EH (cell line): ENCODE data around the gene CCDC195.
"Not testable (repeated sequence)": the region's sequence is repeated elsewhere in the genome, so short reads cannot be mapped to it uniquely, and the experiment has no call there.

ENCODE experiments used
- DNase-seq: peaks from one replicate; pipeline ENCODE4 v3.0.0-alpha.2; 2015; ENCODE audit warnings: low read depth

The CCDC195 gene

GRCh38 chr2:224690868-224691267 is 25.3 kb downstream of the CCDC195 start:
- DNase-seq, result no peak

- DNase-seq, result no peak
These were observed 26.6 kb downstream of the CCDC195 start for GRCh38 chr2:224689539-224689938.

GRCh38 chr2:224688997-224689396 is 27.2 kb downstream of the CCDC195 start:
- no peak for DNase-seq

DNA sequence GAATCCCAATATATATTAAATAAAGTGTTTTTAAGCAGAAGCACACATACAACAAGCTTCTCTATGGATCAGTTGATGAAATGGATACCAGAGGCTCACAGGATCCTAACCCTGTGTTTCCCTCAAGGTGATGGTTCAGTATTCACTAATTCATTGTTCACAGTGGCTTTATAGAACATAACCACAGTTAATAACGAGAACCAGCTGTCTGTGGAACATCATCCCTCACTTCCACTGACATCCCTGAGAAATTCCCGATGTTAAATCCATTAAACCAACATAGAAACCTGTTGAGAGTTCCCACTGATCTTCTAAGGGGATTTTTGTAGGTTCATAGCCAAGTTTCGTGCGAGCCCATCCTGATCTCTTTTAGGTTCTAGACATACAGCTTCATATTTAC is 29.0 kb downstream of the CCDC195 start:
- no peak for DNase-seq

DNA sequence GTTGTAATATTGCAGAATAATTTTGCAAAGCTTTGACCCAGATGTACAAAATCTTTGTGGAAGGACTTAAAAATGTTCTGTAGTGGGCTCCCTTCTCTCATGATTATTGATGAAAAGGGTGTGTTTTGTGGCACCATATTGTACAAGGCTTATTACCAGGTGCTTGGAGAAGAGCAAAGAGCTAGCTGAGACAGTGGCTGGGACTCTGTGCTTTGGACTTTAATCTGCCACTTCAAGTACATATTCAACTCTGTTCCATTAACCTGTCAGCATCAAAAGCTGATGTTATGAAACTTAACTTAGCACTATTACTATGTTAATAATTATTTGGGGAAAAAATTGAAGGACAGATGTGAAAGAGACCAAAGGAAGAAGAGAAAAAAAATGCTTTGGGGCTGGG is 31.0 kb downstream of the CCDC195 start:
- DNase-seq, result no peak

DNA sequence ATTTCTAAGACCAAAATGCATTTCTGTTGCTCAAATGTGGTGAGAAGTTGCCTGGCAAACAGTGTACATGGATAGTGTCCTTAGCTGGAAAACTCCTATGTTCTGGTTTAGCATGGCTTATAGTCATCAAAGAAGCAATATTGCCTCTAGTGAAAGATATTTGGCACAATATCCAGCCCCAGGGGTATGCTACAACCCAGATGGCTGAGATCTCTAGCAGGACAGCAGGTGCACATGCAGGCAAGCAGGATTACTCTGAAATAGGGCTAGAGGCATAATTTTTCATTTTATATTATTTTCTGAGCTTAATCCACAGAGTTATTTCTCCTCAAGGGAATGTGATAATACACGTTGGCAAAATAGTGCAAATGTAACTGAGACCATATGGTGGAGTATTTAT is 34.0 kb downstream of the CCDC195 start:
- no peak for DNase-seq

DNA sequence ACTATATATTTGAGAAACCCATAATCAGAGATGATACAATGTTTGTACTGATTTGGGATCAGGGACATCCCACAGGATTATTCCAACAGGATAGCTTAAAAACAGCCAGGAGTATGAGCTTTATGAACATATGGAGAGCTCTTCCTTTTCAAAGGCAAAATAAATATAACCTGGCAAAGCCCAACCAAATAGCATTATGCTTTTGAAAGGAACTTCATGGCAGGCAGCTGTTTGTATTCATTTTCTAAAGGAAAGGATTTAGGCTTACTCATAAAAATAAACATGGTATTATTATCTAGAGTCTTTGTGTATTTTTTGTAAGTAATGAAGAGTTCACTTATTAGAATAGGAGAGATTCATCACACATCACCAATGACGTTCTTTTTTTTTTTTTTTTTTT is 44.4 kb downstream of the CCDC195 start:
- no peak for DNase-seq

DNA sequence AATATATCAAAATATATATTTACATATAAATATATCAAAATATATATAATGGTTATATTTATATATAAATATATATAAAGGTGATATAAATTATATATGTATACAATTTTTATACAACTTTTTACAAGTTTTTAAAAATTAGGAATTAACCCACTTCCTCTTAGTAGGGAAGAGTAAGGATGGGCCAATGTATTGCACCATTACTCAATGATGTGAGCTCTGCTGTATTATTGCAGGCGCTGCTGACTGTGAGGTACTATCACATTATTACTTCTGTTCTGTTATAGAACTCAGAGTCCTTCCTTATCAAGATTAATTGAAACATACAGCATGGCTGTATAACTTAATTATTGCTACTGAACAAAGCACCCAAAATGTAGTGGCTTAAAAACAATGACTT is 46.0 kb downstream of the CCDC195 start:
- no peak for DNase-seq

GRCh38 chr2:224669449-224669848 is 46.7 kb downstream of the CCDC195 start:
- no peak for DNase-seq

DNA sequence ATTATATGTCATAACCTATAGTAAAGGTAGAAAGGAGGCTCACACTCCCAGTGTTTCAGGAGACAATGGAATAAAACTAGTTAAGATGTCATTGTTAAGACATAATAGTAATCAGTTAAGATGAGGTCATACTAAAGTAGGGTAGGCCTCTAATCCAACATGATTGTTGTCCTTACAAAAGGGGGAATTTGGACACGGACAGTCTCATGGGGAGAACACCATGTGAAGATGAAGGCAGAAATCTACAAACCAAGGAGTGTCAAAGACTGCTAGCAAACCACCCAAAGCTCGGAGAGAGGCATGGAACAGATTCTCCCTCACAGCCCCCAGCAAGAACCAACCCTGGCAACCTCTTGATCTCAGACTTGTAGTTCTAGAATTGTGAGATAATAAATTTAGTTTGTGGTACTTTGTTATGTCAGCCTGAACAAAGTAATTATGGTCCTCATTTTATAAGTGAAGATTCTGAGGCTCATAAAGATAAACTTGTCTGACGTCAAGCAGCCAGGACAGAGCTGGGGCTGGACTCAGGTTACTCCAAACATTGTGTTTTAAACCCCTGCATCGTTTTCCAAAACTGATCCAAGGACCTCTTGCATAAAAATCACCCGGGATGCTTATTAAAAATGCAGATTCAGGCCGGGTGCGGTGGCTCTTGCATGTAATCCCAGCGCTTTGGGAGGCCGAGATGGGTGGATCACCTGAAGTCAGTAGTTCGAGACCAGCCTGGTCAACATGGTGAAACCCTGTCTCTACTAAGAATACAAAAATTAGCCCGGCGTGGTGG is 47.8 kb downstream of the CCDC195 start:
- no peak for DNase-seq

DNA sequence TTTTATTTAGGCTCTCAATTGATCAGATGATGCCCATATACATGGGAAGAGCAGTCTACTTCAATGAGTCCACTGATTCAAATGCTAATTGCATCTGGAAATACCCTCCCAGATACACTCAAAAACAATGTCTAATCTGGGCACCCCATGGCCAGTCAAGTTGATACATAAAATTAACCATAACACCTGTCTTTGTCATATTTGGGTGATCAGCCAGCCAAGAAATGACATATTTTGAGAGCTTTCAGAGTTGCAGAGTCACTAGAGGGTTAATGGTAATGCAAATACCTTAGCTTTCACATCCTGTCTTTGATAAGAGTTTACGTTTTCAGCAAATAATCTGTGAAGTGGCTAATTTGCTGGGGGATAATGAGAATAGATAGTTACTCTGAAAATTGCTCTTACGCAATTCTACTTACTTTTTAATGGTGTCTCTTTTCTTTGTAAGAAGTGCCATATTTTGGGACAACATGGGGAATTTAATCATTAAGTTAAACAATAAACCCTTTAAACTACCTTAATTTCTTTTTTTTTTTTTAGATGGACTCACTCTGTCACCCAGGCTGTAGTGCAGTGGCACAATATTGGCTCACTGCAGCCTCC is 49.1 kb downstream of the CCDC195 start:
- DNase-seq, result no peak

DNA sequence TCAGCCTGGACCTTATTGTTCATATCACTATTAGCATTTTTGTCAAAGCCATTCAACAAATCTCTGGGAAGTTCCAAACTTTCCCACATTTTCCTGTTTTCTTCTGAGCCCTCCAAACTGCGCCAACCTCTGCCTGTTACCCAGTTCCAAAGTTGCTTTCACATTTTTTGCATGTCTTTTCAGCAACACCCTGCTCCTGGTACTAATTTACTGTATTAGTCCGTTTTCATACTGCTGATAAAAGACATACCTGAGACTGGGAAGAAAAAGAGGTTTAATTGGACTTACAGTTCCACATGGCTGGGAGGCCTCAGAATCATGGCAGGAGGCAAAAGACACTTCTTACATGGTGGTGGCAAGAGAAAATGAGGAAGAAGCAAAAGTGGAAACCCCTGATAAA is 52.8 kb downstream of the CCDC195 start:
- DNase-seq, result not testable (repeated sequence)

GRCh38 chr2:224661708-224662107 is 54.5 kb downstream of the CCDC195 start:
- DNase-seq, result not testable (repeated sequence)

DNA sequence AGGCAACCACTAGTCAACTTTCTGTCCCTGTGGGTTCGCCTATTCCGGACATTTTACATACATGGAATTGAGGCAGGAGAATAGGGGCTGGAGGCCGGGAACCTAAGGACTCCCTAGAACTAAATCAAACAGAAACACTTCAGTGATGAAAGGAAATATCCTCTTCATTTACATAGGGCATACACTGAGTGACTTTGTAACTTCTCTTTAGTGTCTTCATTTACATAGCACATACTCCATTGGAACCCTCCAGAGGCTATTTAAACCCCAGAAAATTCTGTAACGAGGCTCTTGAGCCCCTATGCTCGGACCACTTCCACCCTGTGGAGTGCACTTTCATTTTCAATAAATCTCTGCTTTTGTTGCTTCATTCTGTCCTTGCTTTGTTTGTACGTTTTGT is 56.5 kb downstream of the CCDC195 start:
- DNase-seq, result no peak

GRCh38 chr2:224658780-224659405 is 57.3 kb downstream of the CCDC195 start:
- DNase-seq, result peak; percentile 15

GRCh38 chr2:224657349-224657748 is 58.8 kb downstream of the CCDC195 start:
- DNase-seq, result no peak

- no peak for DNase-seq
These were observed 61.1 kb downstream of the CCDC195 start for GRCh38 chr2:224655006-224655537.
